HUES64 (cell line): ENCODE data around the gene CELF5.

ENCODE experiments used
- H3K27ac ChIP-seq: 2 replicates; pipeline ENCODE4 v1.7.0; 2013; ENCODE audit warnings: low read depth, low read length, inconsistent platforms
- H3K27me3 ChIP-seq: 2 replicates; pipeline ENCODE4 v1.6.1; 2013; ENCODE audit warnings: mild to moderate bottlenecking, low read length; ENCODE audit not compliant: insufficient read depth
- H3K36me3 ChIP-seq: 2 replicates; pipeline ENCODE4 v1.6.1; 2013; ENCODE audit warnings: mild to moderate bottlenecking, low read length; ENCODE audit not compliant: insufficient read depth
- H3K4me1 ChIP-seq: 2 replicates; pipeline ENCODE4 v1.6.1; 2013; ENCODE audit warnings: mild to moderate bottlenecking, low read length, moderate library complexity; ENCODE audit not compliant: insufficient read depth
- H3K4me3 ChIP-seq: 2 replicates; pipeline ENCODE4 v1.5.1; 2013; ENCODE audit warnings: mild to moderate bottlenecking, low read length, moderate library complexity
- H3K9ac ChIP-seq: 2 replicates; pipeline ENCODE4 v1.6.1; 2013; ENCODE audit warnings: mild to moderate bottlenecking, low read depth, low read length
- H3K9me3 ChIP-seq: 2 replicates; pipeline ENCODE4 v1.6.1; 2013; ENCODE audit warnings: low read depth, low read length; ENCODE audit not compliant: insufficient read depth
- WGBS: fragments of 150-250, 120-280 bp; methylation state at CpG from one replicate; pipeline ENCODE4 v1.1.7; 2013; ENCODE audit warnings: missing lambda C conversion rate; 5-methylcytosine and 5-hydroxymethylcytosine counted together

Gene CELF5

DNA sequence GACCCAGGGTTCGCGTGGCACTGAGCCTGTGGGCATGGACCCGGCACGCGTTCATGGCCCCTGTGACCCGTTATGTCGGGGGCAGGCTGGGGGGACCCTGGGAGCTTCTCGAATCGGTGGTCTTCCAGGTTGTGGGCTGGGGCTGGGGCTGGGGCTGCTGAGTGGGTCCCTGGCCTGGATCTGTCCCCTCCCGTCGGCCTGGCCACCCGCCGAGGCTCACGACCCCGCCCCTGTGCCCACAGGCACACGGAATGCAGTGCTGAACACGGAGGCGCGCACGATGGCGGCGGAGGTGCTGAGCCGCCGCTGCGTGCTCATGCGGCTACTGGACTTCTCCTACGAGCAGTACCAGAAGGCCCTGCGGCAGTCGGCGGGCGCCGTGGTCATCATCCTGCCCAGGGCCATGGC is 32.2 kb upstream of the CELF5 start:
- peaks cover 2% of the 10 kb centered on the region; the same call in 1 of the 2 replicates for H3K4me1 ChIP-seq
- peaks cover 33% of the 10 kb centered on the region for H3K36me3 ChIP-seq
- no peak overlapping the region for H3K9ac ChIP-seq
- no peak overlapping the region for H3K4me3 ChIP-seq
- no peaks in the 10 kb centered on the region for H3K9me3 ChIP-seq
- H3K27ac ChIP-seq, result no peak overlapping the region
- no peaks in the 10 kb centered on the region for H3K27me3 ChIP-seq
- WGBS, result 96% methylated on average over 32 of the region's 32 CpGs

DNA sequence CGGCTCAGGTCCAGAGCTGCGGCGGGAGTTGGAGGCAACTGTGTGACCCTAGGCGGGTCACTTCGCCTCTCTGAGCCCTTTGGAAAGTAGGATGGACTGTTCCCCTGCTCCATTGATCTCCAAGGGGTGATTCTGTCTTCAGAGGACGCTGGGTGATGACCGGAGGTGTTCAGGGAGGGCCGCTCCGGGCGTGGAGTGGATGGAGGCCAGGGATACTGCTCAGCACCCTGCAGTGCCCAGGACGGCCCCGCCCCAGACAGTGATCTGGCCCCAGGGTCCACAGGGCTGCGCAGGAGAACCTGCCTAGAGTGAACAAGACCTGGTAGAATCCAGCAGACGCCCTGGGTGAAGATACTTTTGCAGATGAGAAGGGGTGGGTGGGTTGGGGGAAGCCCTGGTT is 31.8 kb upstream of the CELF5 start:
- Histone ChIP-seq H3K4me3 (no peak overlapping the region), H3K27ac (no peak overlapping the region), H3K27me3 (no peaks in the 10 kb centered on the region), H3K9me3 (no peaks in the 10 kb centered on the region), H3K4me1 (no peaks in the 10 kb centered on the region), H3K9ac (no peak overlapping the region), H3K36me3 (peaks cover 33% of the 10 kb centered on the region)
- 95% methylated on average over 14 of the region's 14 CpGs for WGBS

DNA sequence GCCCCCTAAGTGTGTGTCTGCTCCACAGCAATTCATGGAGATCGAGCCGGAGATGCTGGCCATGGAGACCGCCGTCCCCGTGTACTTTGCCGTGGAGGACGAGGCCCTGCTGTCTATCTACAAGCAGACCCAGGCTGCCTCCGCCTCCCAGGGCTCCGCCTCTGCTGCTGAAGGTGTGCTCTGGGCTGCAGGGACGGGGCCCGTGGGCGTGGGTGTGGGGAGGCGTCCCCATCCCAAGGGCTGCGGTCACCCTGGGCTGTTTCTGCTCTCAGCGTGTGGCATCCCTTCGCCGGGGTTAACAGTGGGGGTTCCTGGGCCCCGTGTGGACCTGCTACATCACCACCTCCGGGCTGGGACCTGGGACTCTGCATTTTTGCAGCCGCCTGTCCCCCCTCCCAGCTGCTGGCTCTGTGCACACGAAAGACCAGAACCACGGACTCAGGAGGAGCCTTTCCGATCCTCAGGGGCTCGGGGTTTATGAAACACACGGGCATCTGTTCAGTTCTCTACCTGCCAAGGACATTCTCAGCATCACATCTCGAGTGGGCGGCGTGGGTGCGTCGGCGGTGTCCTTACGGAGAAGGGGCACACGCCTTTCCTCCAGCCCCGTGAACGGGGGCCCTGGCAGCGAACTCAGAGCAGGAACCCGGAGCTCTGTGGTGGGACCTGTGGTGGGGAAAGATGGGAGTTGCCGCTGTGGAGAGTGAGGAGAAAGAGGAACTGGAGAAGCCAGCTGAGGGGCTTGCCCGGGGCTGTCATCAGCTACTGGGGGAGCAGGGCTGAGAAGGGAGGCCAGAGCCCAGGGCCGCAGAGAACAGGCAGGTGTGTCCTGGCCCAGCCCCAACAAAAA is 31.0 kb upstream of the CELF5 start:
- Histone ChIP-seq H3K9me3 (no peaks in the 10 kb centered on the region), H3K4me1 (no peaks in the 10 kb centered on the region), H3K27ac (no peak overlapping the region), H3K4me3 (no peak overlapping the region), H3K27me3 (no peaks in the 10 kb centered on the region), H3K9ac (no peak overlapping the region), H3K36me3 (peaks cover 35% of the 10 kb centered on the region)
- WGBS, result 95% methylated on average over 40 of the region's 40 CpGs

DNA sequence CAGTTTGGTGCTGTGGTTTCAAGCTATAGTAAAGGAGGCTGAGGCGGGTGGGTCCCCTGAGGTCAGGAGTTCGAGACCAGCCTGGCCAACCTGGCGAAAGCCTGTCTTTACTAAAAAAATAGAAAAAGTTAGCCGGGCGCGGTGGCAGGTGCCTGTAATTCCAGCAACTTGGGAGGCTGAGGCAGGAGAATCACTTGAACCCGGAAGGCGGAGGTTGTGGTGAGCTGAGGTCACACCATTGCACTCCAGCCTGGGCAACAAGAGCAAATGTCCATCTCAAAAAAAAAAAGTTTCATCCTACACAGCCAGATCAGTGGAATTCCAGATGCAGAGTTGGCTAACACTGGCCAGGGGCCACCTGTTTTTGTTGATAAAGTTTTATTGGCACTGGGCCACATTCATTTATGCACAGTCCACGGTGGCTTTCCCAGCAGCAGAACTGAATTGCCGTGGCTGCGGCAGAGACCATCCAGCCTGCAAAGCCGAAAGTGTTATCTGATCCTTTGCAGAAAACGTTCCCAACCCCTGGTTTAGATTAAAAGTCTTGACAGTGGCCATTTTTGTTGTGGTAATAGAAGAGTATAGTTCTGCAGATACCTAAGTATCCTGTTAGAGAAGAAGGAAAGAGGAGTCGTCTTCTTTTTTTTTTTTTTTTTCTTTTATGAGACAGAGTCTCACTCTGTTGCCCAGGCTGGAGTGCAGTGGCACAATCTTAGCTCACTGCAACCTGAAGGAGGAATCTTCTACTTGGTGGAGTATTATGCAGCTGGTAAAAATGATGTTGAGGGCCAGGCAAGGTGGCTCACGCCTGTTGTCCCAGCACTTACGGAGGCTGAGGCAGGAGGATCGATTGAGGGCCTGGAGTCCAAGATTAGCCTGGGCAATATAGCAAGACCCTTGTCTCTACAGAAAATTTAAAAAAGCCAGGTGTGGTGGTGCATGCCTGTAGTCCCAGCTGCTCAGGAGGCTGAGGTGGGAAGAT is 30.1 kb upstream of the CELF5 start:
- H3K9ac ChIP-seq, result no peak overlapping the region
- no peak overlapping the region for H3K4me3 ChIP-seq
- H3K4me1 ChIP-seq, result no peaks in the 10 kb centered on the region
- H3K27ac ChIP-seq, result no peak overlapping the region
- no peaks in the 10 kb centered on the region for H3K27me3 ChIP-seq
- WGBS, result 90% methylated on average over 17 of the region's 17 CpGs
- H3K36me3 ChIP-seq, result peaks cover 36% of the 10 kb centered on the region
- no peaks in the 10 kb centered on the region for H3K9me3 ChIP-seq

DNA sequence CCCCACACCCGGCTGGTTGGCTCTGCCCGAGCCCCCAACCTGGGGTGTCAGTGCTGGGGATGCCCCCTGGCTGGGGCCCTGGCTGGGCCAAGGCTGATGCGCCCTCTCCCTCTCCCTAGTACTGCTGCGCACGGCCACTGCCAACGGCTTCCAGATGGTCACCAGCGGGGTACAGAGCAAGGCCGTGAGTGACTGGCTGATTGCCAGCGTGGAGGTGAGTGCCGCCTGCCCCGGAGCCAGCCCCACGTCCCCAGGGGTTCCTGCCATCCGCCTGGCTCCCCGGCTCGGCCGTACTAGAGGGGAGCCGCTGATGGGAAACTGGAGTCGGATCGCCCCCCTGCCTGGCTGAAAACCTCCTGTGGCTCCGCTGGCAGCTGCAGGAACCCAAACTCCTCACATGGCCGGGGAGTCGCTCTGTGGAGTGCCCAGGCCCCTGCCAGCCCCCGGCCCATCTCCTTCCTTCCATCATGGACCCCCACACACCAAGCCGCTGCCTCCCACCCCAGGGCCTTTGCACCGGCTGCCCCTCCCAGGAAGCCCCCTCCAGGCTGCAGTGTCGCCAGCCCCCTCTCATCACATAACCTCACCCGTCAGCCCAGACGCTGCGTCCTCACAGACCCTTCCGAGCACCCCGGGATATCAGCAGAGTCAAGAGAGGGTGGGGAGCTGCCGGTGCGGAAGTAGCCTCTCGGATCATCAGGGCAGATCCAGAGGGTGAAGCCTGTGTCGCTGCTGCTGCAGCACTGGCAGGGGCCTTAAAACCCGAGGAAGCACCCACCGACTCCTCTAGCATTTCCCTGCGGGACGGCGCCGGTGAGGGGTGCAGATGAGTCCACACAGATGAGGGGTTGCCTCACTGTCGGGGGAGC is 28.2 kb upstream of the CELF5 start:
- Histone ChIP-seq H3K4me1 (no peaks in the 10 kb centered on the region), H3K36me3 (peaks cover 41% of the 10 kb centered on the region), H3K4me3 (no peak overlapping the region), H3K9me3 (no peaks in the 10 kb centered on the region), H3K27me3 (no peaks in the 10 kb centered on the region), H3K9ac (no peak overlapping the region), H3K27ac (no peak overlapping the region)
- WGBS, result 95% methylated on average over 42 of the region's 42 CpGs

DNA sequence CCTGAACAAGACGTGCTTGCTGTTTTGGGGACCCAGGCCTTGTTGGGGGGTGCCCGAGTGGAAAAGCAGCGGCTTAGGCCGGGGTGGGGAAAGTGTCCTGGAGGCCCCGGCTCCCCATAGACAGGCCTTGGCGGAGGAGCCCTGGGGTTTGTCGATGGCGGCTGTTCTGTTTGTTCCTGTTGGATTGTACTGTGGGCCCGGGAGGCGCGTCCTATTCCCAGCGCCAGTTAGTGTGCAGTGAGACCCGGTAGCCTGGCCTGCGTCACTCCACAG is 27.6 kb upstream of the CELF5 start:
- Histone ChIP-seq H3K9me3 (no peaks in the 10 kb centered on the region), H3K27ac (no peak overlapping the region), H3K9ac (no peak overlapping the region), H3K4me1 (no peaks in the 10 kb centered on the region), H3K27me3 (no peaks in the 10 kb centered on the region), H3K36me3 (peaks cover 44% of the 10 kb centered on the region), H3K4me3 (no peak overlapping the region)
- WGBS, result 97% methylated on average over 14 of the region's 14 CpGs

DNA sequence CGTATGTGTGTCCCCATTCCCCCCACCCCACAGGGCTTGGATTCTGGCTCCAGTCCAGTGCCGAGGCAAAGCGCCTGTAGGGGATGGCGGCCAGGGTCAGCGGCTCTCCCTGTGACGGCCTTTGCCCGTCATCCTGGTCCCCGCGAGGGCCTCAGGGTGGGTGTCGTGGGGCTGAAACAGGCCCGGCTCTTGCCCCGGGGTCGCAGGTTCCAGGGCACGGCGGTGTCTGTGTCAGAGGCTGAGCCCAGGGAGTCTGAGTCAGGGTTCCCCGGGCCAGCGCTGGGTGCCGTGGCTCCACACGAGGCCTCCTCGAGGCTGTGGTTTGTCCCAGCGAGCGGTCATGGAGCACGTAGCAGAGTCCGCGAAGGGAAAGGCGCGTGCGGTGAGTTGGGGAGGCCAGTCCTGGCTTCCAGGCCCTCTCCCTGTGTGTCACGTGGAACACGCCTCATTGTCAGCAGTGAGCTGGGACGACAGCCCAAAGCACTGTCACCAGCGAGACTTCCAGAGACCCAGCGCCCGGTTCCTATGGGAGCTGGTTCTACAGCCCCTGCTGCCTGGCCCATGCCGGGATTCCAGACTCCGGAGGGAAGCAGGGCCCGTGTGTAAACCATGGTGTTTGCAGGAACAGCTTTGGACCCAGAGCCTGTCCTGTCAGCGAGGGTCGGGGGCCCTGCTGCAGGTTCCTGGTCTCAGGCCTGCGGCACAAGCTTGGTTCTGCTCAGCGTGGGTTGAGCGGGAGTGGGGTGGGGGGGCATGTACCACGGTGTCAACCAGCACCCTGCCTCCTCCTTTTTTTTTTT is 25.4 kb upstream of the CELF5 start:
- Histone ChIP-seq H3K9ac (no peak overlapping the region), H3K9me3 (no peaks in the 10 kb centered on the region), H3K4me1 (no peaks in the 10 kb centered on the region), H3K27ac (no peak overlapping the region), H3K4me3 (no peak overlapping the region), H3K36me3 (peaks cover 52% of the 10 kb centered on the region), H3K27me3 (no peaks in the 10 kb centered on the region)
- 95% methylated on average over 40 of the region's 43 CpGs for WGBS

DNA sequence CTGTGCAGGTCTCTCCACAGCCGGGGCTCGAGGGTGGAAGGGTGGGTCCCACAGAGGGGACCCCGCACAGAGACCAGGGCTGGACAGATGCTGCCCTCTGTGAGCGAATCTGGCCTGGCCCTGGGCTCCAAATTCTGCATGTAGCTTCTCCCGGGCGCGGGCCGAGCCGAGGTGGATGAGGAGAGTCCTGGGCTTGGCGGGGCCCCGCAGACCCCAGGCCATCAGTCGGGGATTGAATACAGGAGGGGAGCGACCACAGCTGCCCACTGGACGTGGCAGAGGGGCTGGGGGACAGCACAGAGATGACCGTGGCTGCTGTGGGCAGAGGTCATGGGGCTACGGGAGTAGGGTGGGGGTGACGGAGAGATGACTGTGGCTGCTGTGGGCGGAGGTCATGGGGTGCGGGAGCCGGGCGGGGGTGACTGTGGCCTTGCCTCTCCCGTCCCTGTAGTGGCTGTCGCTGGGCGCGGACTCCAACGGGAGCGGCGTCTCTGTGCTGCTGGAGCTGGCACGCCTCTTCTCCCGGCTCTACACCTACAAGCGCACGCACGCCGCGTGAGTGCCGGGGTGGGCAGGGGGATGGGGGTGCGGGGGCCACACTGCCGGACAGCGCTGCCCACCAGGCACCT is 23.3 kb upstream of the CELF5 start:
- H3K9me3 ChIP-seq, result no peaks in the 10 kb centered on the region
- H3K36me3 ChIP-seq, result peaks cover 59% of the 10 kb centered on the region
- no peak overlapping the region for H3K4me3 ChIP-seq
- H3K27ac ChIP-seq, result no peak overlapping the region
- H3K27me3 ChIP-seq, result no peaks in the 10 kb centered on the region
- 95% methylated on average over 39 of the region's 39 CpGs for WGBS
- no peaks in the 10 kb centered on the region for H3K4me1 ChIP-seq
- no peak overlapping the region for H3K9ac ChIP-seq

DNA sequence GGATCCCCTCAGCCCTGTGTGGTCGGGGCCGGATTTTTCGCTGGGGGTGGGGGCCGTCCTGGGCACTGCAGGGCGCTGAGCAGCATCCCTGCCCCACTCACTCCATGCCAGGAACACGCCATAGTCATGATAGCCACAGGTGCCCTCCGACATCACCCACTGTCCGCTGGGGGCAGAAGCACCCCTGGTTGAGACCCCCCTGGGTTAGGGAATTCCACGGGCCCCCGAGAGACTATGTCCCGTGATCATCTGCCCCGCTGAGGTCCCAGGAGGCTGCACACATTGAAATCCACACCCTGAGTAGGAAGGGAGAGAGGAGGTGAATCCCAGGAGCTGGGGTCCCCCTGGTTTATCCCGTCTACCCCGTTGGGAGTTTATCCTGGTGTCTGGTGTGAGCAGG is 22.6 kb upstream of the CELF5 start:
- no peak overlapping the region for H3K9ac ChIP-seq
- H3K4me3 ChIP-seq, result no peak overlapping the region
- H3K9me3 ChIP-seq, result no peaks in the 10 kb centered on the region
- H3K4me1 ChIP-seq, result no peaks in the 10 kb centered on the region
- H3K27ac ChIP-seq, result no peak overlapping the region
- no peaks in the 10 kb centered on the region for H3K27me3 ChIP-seq
- 97% methylated on average over 14 of the region's 14 CpGs for WGBS
- peaks cover 59% of the 10 kb centered on the region for H3K36me3 ChIP-seq

DNA sequence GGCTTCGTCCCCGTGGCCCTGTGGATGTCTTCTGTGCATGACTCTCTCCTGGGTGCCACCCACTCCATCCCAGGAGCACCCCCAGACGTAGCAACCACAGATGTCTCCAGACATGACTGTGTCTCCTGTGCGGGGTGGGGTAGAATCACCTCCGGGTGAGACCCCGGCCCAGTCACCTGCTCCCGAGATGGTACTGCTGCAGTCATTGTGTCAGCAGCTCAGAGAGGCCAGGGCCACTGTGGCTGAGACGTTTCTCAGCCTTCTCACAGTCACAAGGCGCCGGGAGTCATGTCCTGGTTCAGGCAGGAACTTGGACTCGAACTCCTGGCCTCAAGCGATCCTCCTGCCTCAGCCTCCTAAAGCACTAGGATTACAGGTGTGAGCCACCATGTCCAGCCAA is 22.1 kb upstream of the CELF5 start:
- no peaks in the 10 kb centered on the region for H3K27me3 ChIP-seq
- H3K9ac ChIP-seq, result no peak overlapping the region
- H3K36me3 ChIP-seq, result peaks cover 63% of the 10 kb centered on the region
- H3K4me3 ChIP-seq, result no peak overlapping the region
- 92% methylated on average over 12 of the region's 12 CpGs for WGBS
- H3K9me3 ChIP-seq, result no peaks in the 10 kb centered on the region
- H3K27ac ChIP-seq, result no peak overlapping the region
- H3K4me1 ChIP-seq, result no peaks in the 10 kb centered on the region
